Endothelial cell (in vitro differentiated cells): ENCODE measurements around the gene MIA. TPM values are rescaled to one million over a fixed set of nuclear protein-coding genes. Genes with fewer than 3 reads are reported as not detected.

Experiments
- DNase-seq: peaks from one replicate; pipeline ENCODE4 v3.0.0; 2021; ENCODE audit warnings: low spot score
- H3K27ac Mint-ChIP-seq: one replicate; pipeline ENCODE4 v1.8.0; 2021; ENCODE audit warnings: mixed read lengths, inconsistent platforms; ENCODE audit not compliant: unreplicated experiment
- H3K27me3 Mint-ChIP-seq: one replicate; pipeline ENCODE4 v1.8.0; 2021; ENCODE audit warnings: mild to moderate bottlenecking, moderate library complexity, mixed read lengths, inconsistent platforms; ENCODE audit not compliant: unreplicated experiment
- H3K36me3 Mint-ChIP-seq: one replicate; pipeline ENCODE4 v1.8.0; 2021; ENCODE audit warnings: mild to moderate bottlenecking, low read depth, mixed read lengths, inconsistent platforms; ENCODE audit not compliant: unreplicated experiment
- H3K4me1 Mint-ChIP-seq: one replicate; pipeline ENCODE4 v1.8.0; 2021; ENCODE audit warnings: mild to moderate bottlenecking, mixed read lengths, inconsistent platforms; ENCODE audit not compliant: unreplicated experiment
- H3K4me3 Mint-ChIP-seq: one replicate; pipeline ENCODE4 v1.8.0; 2021; ENCODE audit warnings: mild to moderate bottlenecking, mixed read lengths, inconsistent platforms; ENCODE audit not compliant: unreplicated experiment
- H3K9me3 Mint-ChIP-seq: one replicate; pipeline ENCODE4 v1.8.0; 2021; ENCODE audit warnings: mixed read lengths, inconsistent platforms; ENCODE audit not compliant: unreplicated experiment
- total RNA-seq: library from RNA; stranded (reverse); fragmentation: NEBNext Ultra II Directional; extraction: Animal tissue kit (Norgen Biotek cat#: 25700); gene quantifications from one replicate; pipeline ENCODE4 v1.2.1, GENCODE V29; 2021; ENCODE audit not compliant: unreplicated experiment
- TF ChIP-seq, protein P1 (sequence below): fragments of 200-600 bp; sonication (generic); IDR thresholded peaks from one replicate; pipeline ENCODE4 v1.5.0; 2021; ENCODE audit warnings: antibody characterized with exemption; ENCODE audit not compliant: unreplicated experiment

Gene MIA
- total RNA-seq, 1 donor from 2014 or later = not detected

DNA sequence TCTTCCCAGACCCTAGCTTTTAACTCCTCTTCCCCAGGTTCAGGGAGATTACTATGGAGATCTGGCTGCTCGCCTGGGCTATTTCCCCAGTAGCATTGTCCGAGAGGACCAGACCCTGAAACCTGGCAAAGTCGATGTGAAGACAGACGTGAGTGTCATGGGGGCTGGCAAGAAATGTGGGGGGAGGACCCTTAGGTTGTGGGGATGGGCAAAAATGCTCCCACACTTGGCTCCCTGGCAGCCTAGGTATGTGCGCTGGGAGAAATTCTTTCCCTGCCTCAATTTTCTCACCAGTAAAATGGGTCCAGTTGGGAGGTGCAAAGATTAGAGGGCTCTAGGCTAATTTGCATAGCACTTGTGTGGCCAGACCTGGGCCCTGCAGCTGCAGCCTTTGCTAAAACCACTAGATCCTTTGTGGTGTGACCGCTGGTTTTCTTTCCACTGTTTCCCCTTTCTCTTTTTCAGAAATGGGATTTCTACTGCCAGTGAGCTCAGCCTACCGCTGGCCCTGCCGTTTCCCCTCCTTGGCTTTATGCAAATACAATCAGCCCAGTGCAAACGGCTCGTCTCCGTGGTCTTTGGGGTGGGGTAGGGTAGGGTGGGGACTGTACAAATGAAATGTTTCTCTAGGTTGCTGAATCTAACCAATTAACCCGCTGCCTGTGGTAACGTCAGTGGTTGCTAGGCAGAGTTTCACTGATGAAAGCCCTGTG is 1.8 kb downstream of the MIA start:
- H3K27ac Mint-ChIP-seq = peak overlapping the region; percentile 76
- no peaks in the 10 kb centered on the region for H3K9me3 Mint-ChIP-seq
- peak overlapping the region; percentile 89 for H3K4me3 Mint-ChIP-seq
- peaks cover 3% of the 10 kb centered on the region for H3K36me3 Mint-ChIP-seq
- TF ChIP-seq, protein P1, sequence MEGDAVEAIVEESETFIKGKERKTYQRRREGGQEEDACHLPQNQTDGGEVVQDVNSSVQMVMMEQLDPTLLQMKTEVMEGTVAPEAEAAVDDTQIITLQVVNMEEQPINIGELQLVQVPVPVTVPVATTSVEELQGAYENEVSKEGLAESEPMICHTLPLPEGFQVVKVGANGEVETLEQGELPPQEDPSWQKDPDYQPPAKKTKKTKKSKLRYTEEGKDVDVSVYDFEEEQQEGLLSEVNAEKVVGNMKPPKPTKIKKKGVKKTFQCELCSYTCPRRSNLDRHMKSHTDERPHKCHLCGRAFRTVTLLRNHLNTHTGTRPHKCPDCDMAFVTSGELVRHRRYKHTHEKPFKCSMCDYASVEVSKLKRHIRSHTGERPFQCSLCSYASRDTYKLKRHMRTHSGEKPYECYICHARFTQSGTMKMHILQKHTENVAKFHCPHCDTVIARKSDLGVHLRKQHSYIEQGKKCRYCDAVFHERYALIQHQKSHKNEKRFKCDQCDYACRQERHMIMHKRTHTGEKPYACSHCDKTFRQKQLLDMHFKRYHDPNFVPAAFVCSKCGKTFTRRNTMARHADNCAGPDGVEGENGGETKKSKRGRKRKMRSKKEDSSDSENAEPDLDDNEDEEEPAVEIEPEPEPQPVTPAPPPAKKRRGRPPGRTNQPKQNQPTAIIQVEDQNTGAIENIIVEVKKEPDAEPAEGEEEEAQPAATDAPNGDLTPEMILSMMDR = no peak
- peak; percentile 85 for DNase-seq
- peaks cover 19% of the 10 kb centered on the region for H3K4me1 Mint-ChIP-seq
- peaks cover 5% of the 10 kb centered on the region for H3K27me3 Mint-ChIP-seq

- H3K4me3 Mint-ChIP-seq = peak overlapping the region; percentile 89
- H3K27me3 Mint-ChIP-seq = peaks cover 9% of the 10 kb centered on the region
- no peaks in the 10 kb centered on the region for H3K9me3 Mint-ChIP-seq
- TF ChIP-seq, protein P1 = no peak
- no peak for DNase-seq
- peak overlapping the region; percentile 76 for H3K27ac Mint-ChIP-seq
- peaks cover 6% of the 10 kb centered on the region for H3K36me3 Mint-ChIP-seq
- H3K4me1 Mint-ChIP-seq = peaks cover 19% of the 10 kb centered on the region
These were observed 2.3 kb downstream of the MIA start for GRCh38 chr19:40777645-40777936.

GRCh38 chr19:40777937-40778705 is 2.8 kb downstream of the MIA start, which contains the start of gene RAB4B:
TSS of gene RAB4B (plus strand) at chr19:40778247. CDS start at chr19:40778376, 129 bp downstream.
- H3K27me3 Mint-ChIP-seq = peaks cover 11% of the 10 kb centered on the region
- peaks cover 6% of the 10 kb centered on the region for H3K36me3 Mint-ChIP-seq
- TF ChIP-seq, protein P1 = no peak
- peak within 1 kb of the TSS; percentile 89 for H3K4me3 Mint-ChIP-seq
- peak within 1 kb of the TSS; percentile 76 for H3K27ac Mint-ChIP-seq
- H3K4me1 Mint-ChIP-seq = peaks cover 19% of the 10 kb centered on the region
- DNase-seq = peak; percentile 100
- no peaks in the 10 kb centered on the region for H3K9me3 Mint-ChIP-seq

DNA sequence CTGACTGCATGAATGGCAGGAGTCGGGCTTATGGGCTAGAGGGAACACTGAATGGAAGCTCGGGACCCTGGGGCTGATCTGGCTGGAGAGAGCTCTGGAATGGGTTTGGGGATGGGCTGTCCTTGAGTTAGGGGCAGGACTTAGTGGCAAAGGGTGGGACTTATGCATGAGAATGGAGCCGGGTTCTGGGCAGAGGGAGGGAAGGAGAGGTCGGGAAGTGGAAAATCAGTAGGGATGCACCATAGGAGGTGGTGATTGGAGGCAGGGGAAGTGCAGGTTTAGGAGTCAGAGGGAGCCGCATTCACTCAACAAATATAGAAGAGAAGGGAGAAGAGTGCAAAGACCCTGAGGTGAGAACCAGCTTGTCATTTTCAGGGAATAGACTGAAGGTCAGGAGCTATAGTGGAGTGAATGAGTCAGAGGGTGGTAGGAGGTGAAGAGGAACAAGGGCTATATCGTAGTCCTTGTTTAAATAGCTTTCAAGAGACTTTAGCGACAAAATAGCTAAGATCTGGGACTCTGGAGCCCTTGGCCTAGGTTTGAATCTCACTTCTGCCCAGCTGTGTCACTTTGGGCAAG is 3.5 kb downstream of the MIA start:
- Mint-ChIP-seq H3K4me1 (peaks cover 19% of the 10 kb centered on the region), H3K27ac (peak overlapping the region; percentile 76), H3K36me3 (peaks cover 6% of the 10 kb centered on the region), H3K27me3 (peaks cover 13% of the 10 kb centered on the region), H3K4me3 (peak overlapping the region; percentile 89), H3K9me3 (no peaks in the 10 kb centered on the region)
- TF ChIP-seq, protein P1 = no peak
- DNase-seq = no peak
